Keratinocyte (primary cell): ENCODE measurements around the gene TXNL1.

Source experiments
- CTCF ChIP-seq, 3 experiments: IDR thresholded peaks in 1 of 3; conservative IDR thresholded peaks in 1 of 3; optimal IDR thresholded peaks in 1 of 3; 2 replicates in 2 of 3; 3 replicates in 1 of 3; pipeline versions ENCODE3 to v1.5.1; 2011; ENCODE audit warnings: low read length in 3 of 3, mild to moderate bottlenecking in 3 of 3, moderate library complexity in 2 of 3, control low read depth in 1 of 3, inconsistent platforms in 1 of 3; ENCODE audit not compliant: insufficient read depth in 2 of 3; ENCODE audit errors: extremely low read depth in 1 of 3
- EZH2 ChIP-seq: IDR thresholded peaks from one replicate; pipeline ENCODE4 v1.6.1; 2012; ENCODE audit warnings: inconsistent platforms, mild to moderate bottlenecking, low read length, moderate library complexity

GRCh38 chr18:56635007-56635406, 3.4 kb downstream of the TXNL1 start:
- TF ChIP-seq CTCF (optimal IDR thresholded peaks at IDR 0.05 in 1 of 3, IDR thresholded peaks at IDR 0.05 in 1 of 3, conservative IDR thresholded peaks at IDR 0.05 in 1 of 3; ENCODE audit: extremely low read depth in 1 of 3, insufficient read depth in 2 of 3, low read length in 3 of 3) (no peak), EZH2 (no peak)
